SK-N-SH (cell line): ENCODE data around the gene MYCBP.

Source experiments
- GABPA ChIP-seq: IDR thresholded peaks from 2 replicates; pipeline ENCODE4 v1.4.0; 2012; ENCODE audit warnings: low read depth, mild to moderate bottlenecking
- GATA2 ChIP-seq: sonication (generic); formaldehyde crosslinking; IDR thresholded peaks from 2 replicates; pipeline ENCODE4 v1.5.0; 2020; ENCODE audit warnings: mild to moderate bottlenecking, missing genetic modification reagents
- MXI1 ChIP-seq: IDR thresholded peaks from 2 replicates; pipeline ENCODE4 v1.6.1; 2012; ENCODE audit warnings: mild to moderate bottlenecking, low read depth, low read length, improper control_type of control experiment
- NRF1 ChIP-seq: IDR thresholded peaks from 2 replicates; pipeline ENCODE4 v1.6.1; 2012; ENCODE audit warnings: low read depth, mild to moderate bottlenecking, low read length
- POLR2AphosphoS5 ChIP-seq: IDR thresholded peaks from 2 replicates; pipeline ENCODE4 v1.6.1; 2012; ENCODE audit warnings: low read depth, low read length
- SMC3 ChIP-seq: IDR thresholded peaks from 2 replicates; pipeline ENCODE4 v1.6.1; 2012; ENCODE audit warnings: low read depth, low read length, improper control_type of control experiment
- TCF12 ChIP-seq: IDR thresholded peaks from 2 replicates; pipeline ENCODE4 v1.4.0; 2012
- TEAD4 ChIP-seq: IDR thresholded peaks from 2 replicates; pipeline ENCODE4 v1.4.0; 2012; ENCODE audit warnings: mild to moderate bottlenecking, borderline replicate concordance; ENCODE audit not compliant: insufficient read depth
- YY1 ChIP-seq: IDR thresholded peaks from 2 replicates; pipeline ENCODE4 v1.4.0; 2012; ENCODE audit warnings: low read depth, mild to moderate bottlenecking
- TF ChIP-seq, protein P1 (sequence below): fragments of 200-600 bp; sonication (generic); IDR thresholded peaks from 2 replicates; pipeline ENCODE4 v1.6.1; 2017; ENCODE audit warnings: antibody characterized with exemption, mild to moderate bottlenecking, moderate library complexity
- TF ChIP-seq, protein P2 (sequence below): fragments of 150-350 bp; IDR thresholded peaks from 2 replicates; pipeline ENCODE4 v1.6.1; 2017; ENCODE audit warnings: antibody characterized with exemption, low read length, low read depth, borderline replicate concordance
- TF ChIP-seq, protein P3 (sequence below): IDR thresholded peaks from 2 replicates; pipeline ENCODE4 v1.6.1; 2012; ENCODE audit warnings: mild to moderate bottlenecking, low read depth, low read length, moderate library complexity
- TF ChIP-seq, protein P4 (sequence below): IDR thresholded peaks from 2 replicates; pipeline ENCODE4 v1.4.0; 2012; ENCODE audit warnings: low read depth

DNA sequence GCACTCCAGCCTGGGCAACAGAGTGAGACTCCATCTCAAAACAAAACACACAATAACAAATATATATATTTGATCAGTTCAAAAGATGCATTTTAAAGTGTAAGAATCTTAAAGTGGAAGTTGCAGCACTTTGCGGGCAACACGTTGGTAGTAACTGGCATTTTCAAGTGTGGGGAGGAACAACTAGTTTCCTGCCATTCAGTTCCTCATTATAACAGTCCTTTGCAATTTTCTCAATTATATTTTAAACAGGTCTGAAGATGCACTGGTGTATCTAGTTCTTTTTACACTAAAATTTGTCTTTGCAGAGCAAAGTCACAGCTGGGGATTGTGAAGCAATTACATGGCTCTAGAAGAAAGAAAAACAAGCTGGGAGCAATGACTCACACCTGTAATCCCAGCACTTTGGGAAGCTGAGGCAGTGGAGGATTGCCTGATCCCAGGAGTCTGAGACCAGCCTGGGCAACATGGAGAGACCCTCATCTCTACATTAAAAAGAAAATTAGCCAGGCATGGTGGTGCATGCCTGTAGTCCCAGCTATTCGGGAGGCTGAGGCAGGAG, 38.8 kb downstream of the MYCBP start:
- TF ChIP-seq, protein P1, sequence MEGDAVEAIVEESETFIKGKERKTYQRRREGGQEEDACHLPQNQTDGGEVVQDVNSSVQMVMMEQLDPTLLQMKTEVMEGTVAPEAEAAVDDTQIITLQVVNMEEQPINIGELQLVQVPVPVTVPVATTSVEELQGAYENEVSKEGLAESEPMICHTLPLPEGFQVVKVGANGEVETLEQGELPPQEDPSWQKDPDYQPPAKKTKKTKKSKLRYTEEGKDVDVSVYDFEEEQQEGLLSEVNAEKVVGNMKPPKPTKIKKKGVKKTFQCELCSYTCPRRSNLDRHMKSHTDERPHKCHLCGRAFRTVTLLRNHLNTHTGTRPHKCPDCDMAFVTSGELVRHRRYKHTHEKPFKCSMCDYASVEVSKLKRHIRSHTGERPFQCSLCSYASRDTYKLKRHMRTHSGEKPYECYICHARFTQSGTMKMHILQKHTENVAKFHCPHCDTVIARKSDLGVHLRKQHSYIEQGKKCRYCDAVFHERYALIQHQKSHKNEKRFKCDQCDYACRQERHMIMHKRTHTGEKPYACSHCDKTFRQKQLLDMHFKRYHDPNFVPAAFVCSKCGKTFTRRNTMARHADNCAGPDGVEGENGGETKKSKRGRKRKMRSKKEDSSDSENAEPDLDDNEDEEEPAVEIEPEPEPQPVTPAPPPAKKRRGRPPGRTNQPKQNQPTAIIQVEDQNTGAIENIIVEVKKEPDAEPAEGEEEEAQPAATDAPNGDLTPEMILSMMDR: no peak
- TF ChIP-seq, protein P2, sequence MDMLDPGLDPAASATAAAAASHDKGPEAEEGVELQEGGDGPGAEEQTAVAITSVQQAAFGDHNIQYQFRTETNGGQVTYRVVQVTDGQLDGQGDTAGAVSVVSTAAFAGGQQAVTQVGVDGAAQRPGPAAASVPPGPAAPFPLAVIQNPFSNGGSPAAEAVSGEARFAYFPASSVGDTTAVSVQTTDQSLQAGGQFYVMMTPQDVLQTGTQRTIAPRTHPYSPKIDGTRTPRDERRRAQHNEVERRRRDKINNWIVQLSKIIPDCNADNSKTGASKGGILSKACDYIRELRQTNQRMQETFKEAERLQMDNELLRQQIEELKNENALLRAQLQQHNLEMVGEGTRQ: no peak
- TF ChIP-seq POLR2AphosphoS5: no peak
- no peak for TF ChIP-seq NRF1
- TF ChIP-seq TEAD4: no peak
- no peak for TF ChIP-seq GATA2 (CRISPR knock-in tag)
- TF ChIP-seq, protein P3, sequence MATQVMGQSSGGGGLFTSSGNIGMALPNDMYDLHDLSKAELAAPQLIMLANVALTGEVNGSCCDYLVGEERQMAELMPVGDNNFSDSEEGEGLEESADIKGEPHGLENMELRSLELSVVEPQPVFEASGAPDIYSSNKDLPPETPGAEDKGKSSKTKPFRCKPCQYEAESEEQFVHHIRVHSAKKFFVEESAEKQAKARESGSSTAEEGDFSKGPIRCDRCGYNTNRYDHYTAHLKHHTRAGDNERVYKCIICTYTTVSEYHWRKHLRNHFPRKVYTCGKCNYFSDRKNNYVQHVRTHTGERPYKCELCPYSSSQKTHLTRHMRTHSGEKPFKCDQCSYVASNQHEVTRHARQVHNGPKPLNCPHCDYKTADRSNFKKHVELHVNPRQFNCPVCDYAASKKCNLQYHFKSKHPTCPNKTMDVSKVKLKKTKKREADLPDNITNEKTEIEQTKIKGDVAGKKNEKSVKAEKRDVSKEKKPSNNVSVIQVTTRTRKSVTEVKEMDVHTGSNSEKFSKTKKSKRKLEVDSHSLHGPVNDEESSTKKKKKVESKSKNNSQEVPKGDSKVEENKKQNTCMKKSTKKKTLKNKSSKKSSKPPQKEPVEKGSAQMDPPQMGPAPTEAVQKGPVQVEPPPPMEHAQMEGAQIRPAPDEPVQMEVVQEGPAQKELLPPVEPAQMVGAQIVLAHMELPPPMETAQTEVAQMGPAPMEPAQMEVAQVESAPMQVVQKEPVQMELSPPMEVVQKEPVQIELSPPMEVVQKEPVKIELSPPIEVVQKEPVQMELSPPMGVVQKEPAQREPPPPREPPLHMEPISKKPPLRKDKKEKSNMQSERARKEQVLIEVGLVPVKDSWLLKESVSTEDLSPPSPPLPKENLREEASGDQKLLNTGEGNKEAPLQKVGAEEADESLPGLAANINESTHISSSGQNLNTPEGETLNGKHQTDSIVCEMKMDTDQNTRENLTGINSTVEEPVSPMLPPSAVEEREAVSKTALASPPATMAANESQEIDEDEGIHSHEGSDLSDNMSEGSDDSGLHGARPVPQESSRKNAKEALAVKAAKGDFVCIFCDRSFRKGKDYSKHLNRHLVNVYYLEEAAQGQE: no peak
- TF ChIP-seq, protein P4, sequence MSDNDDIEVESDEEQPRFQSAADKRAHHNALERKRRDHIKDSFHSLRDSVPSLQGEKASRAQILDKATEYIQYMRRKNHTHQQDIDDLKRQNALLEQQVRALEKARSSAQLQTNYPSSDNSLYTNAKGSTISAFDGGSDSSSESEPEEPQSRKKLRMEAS: no peak
- TF ChIP-seq GABPA: no peak
- TF ChIP-seq MXI1: no peak
- TF ChIP-seq YY1: no peak
- TF ChIP-seq SMC3: no peak
- no peak for TF ChIP-seq TCF12
